ENCODE results near the gene SPARC. TPM values are rescaled to one million over a fixed set of nuclear protein-coding genes. Genes with fewer than 3 reads are reported as not detected.
A peak's percentile ranks its signal among the peaks of the same experiment; 100 is the strongest.
"Not testable (repeated sequence)": the region's sequence is repeated elsewhere in the genome, so short reads cannot be mapped to it uniquely, and the experiment has no call there.

SPARC gene
- total and polyA plus RNA-seq, 8 donors = 1,647 to 5,045 (median 2,169) TPM

- DNase-seq = peak in 3 of 4 donors; percentile 78 to 90 (median 80)
- Histone ChIP-seq H3K4me3 (no peak overlapping the region), H3K36me3 (no peaks in the 10 kb centered on the region), H3K9me3 (no peaks in the 10 kb centered on the region), H3K27ac (peak overlapping the region; percentile 71 to 87), H3K27me3 (no peaks in the 10 kb centered on the region), H3K4me1 (peaks cover 0 to 5% of the 10 kb centered on the region in 2 donors)
- intact Hi-C loops (cut with DNase I) = no loop called here
- ATAC-seq = peak; percentile 82
- TF ChIP-seq CTCF (IDR thresholded peaks at IDR 0.05) = no peak
Observed at GRCh38 chr5:151699071-151699901, 12.6 kb upstream of the SPARC start.

GRCh38 chr5:151698081-151698480, 11.4 kb upstream of the SPARC start:
- DNase-seq; H3K9me3 ChIP-seq; intact Hi-C loops (cut with DNase I); H3K27me3 ChIP-seq; H3K4me1 ChIP-seq; ATAC-seq; H3K36me3 ChIP-seq; H3K4me3 ChIP-seq: not testable (repeated sequence)
- H3K27ac ChIP-seq = peak overlapping the region in 1 of 2 donors; percentile 87

GRCh38 chr5:151697452-151697851, 10.7 kb upstream of the SPARC start:
- H3K9me3 ChIP-seq = no peaks in the 10 kb centered on the region
- H3K27me3 ChIP-seq = no peaks in the 10 kb centered on the region
- intact Hi-C loops (cut with DNase I) = no loop called here
- no peak for ATAC-seq
- H3K27ac ChIP-seq = peak overlapping the region in 1 of 2 donors; percentile 87
- TF ChIP-seq CTCF (IDR thresholded peaks at IDR 0.05) = no peak
- no peaks in the 10 kb centered on the region for H3K36me3 ChIP-seq
- H3K4me1 ChIP-seq = peaks cover 0 to 5% of the 10 kb centered on the region in 2 donors
- no peak for DNase-seq
- no peak overlapping the region for H3K4me3 ChIP-seq

GRCh38 chr5:151696470-151697061, 9.9 kb upstream of the SPARC start:
- peak in 3 of 4 donors; percentile 72 to 93 (median 85) for DNase-seq
- no peaks in the 10 kb centered on the region for H3K36me3 ChIP-seq
- peak; percentile 62 for ATAC-seq
- H3K4me3 ChIP-seq = no peak overlapping the region
- no peak for TF ChIP-seq CTCF (IDR thresholded peaks at IDR 0.05)
- H3K27ac ChIP-seq = peak overlapping the region; percentile 60 to 87
- intact Hi-C loops (cut with DNase I) = no loop called here
- H3K27me3 ChIP-seq = no peaks in the 10 kb centered on the region
- H3K4me1 ChIP-seq = peaks cover 0 to 5% of the 10 kb centered on the region in 2 donors
- no peaks in the 10 kb centered on the region for H3K9me3 ChIP-seq

- H3K4me3 ChIP-seq = no peak overlapping the region
- ATAC-seq (no peak), DNase-seq (no peak)
- H3K36me3 ChIP-seq = no peaks in the 10 kb centered on the region
- no peaks in the 10 kb centered on the region for H3K27me3 ChIP-seq
- H3K9me3 ChIP-seq = no peaks in the 10 kb centered on the region
- H3K27ac ChIP-seq = peak overlapping the region in 1 of 2 donors; percentile 87
- peaks cover 0 to 5% of the 10 kb centered on the region in 2 donors for H3K4me1 ChIP-seq
- no peak for TF ChIP-seq CTCF (IDR thresholded peaks at IDR 0.05)
- intact Hi-C loops (cut with DNase I) = no loop called here
Observed at GRCh38 chr5:151695464-151695863, 8.7 kb upstream of the SPARC start.

All from left lung (tissue), 10 donors.